ENCODE results near the gene PAQR4. TPM values are rescaled to one million over a fixed set of nuclear protein-coding genes. Genes with fewer than 3 reads are reported as not detected.

Gene PAQR4
- total and polyA plus RNA-seq, 2 donors (not counting 1 experiment from before 2014, with no cell fraction given), result 1.5 to 3.0 TPM

DNA sequence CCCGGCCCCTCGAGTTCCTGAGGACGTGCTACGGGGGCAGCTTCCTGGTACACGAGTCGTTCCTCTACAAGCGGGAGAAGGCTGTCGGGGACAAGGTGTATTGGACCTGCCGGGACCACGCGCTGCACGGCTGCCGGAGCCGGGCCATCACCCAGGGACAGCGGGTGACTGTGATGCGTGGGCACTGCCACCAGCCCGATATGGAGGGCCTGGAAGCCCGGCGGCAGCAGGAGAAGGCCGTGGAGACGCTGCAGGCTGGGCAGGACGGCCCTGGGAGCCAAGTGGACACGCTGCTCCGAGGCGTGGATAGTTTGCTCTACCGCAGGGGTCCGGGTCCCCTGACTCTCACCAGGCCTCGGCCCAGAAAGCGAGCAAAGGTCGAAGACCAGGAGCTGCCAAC, 36.0 kb upstream of the PAQR4 start:
- DNase-seq (ENCODE audit: low read depth in 2 of 2), result no peak
- Histone ChIP-seq H3K36me3 (ENCODE audit: control insufficient read depth, insufficient read depth, low read length) (peaks cover 30% of the 10 kb centered on the region), H3K27ac (ENCODE audit: insufficient read depth, low read length) (no peak overlapping the region), H3K9ac (ENCODE audit: insufficient read depth, low read length) (no peak overlapping the region), H3K4me2 (ENCODE audit: extremely low read depth, insufficient read depth, low read length) (no peak overlapping the region), H3K79me2 (ENCODE audit: control insufficient read depth, insufficient read depth, low read length) (no peaks in the 10 kb centered on the region), H4K20me1 (ENCODE audit: control insufficient read depth, extremely low read depth, insufficient read depth, low read length) (no peaks in the 10 kb centered on the region), H3K27me3 (ENCODE audit: control insufficient read depth, insufficient read depth, low read length) (no peaks in the 10 kb centered on the region), H3K4me3 (replicated peaks in 1 of 4; ENCODE audit: control extremely low read depth in 1 of 4, insufficient read depth in 1 of 4, low read depth in 3 of 4, low read length in 4 of 4) (no peak overlapping the region), H3K9me3 (ENCODE audit: control insufficient read depth, insufficient read depth, low read depth, low read length) (no peaks in the 10 kb centered on the region), H3K4me1 (ENCODE audit: control insufficient read depth, extremely low read depth, insufficient read depth, low read length) (no peaks in the 10 kb centered on the region), H2AFZ (ENCODE audit: low read length) (no peak overlapping the region)
- no peak for TF ChIP-seq EZH2 (IDR thresholded peaks at IDR 0.05; ENCODE audit: low read length, missing control alignments)

DNA sequence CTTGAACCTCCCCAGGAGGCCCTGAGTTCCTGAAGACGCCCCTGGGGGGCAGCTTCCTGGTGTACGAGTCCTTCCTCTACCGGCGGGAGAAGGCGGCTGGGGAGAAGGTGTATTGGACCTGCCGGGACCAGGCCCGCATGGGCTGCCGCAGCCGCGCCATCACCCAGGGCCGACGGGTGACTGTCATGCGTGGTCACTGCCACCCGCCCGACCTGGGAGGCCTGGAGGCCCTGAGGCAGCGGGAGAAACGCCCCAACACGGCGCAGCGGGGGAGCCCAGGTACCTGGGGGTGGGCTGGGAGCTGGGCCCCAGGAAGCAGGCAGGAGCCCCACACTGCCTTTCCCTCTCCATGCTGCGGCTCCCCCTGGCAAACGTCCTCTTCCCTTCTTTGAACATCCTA, 35.4 kb upstream of the PAQR4 start:
- H3K27me3 ChIP-seq (ENCODE audit: control insufficient read depth, insufficient read depth, low read length), result no peaks in the 10 kb centered on the region
- no peaks in the 10 kb centered on the region for H3K4me1 ChIP-seq (ENCODE audit: control insufficient read depth, extremely low read depth, insufficient read depth, low read length)
- H3K4me2 ChIP-seq (ENCODE audit: extremely low read depth, insufficient read depth, low read length), result no peak overlapping the region
- TF ChIP-seq EZH2 (IDR thresholded peaks at IDR 0.05; ENCODE audit: low read length, missing control alignments), result no peak
- TF ChIP-seq, protein P1, sequence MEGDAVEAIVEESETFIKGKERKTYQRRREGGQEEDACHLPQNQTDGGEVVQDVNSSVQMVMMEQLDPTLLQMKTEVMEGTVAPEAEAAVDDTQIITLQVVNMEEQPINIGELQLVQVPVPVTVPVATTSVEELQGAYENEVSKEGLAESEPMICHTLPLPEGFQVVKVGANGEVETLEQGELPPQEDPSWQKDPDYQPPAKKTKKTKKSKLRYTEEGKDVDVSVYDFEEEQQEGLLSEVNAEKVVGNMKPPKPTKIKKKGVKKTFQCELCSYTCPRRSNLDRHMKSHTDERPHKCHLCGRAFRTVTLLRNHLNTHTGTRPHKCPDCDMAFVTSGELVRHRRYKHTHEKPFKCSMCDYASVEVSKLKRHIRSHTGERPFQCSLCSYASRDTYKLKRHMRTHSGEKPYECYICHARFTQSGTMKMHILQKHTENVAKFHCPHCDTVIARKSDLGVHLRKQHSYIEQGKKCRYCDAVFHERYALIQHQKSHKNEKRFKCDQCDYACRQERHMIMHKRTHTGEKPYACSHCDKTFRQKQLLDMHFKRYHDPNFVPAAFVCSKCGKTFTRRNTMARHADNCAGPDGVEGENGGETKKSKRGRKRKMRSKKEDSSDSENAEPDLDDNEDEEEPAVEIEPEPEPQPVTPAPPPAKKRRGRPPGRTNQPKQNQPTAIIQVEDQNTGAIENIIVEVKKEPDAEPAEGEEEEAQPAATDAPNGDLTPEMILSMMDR (conservative IDR thresholded peaks at IDR 0.05 in 1 of 2, IDR thresholded peaks at IDR 0.05 in 1 of 2; ENCODE audit: low read depth in 1 of 2, low read length in 2 of 2), result no peak
- peaks cover 32% of the 10 kb centered on the region for H3K36me3 ChIP-seq (ENCODE audit: control insufficient read depth, insufficient read depth, low read length)
- no peak overlapping the region for H3K9ac ChIP-seq (ENCODE audit: insufficient read depth, low read length)
- H2AFZ ChIP-seq (ENCODE audit: low read length), result no peak overlapping the region
- H3K4me3 ChIP-seq (replicated peaks in 1 of 4; ENCODE audit: control extremely low read depth in 1 of 4, insufficient read depth in 1 of 4, low read depth in 3 of 4, low read length in 4 of 4), result no peak overlapping the region
- no peaks in the 10 kb centered on the region for H4K20me1 ChIP-seq (ENCODE audit: control insufficient read depth, extremely low read depth, insufficient read depth, low read length)
- no peaks in the 10 kb centered on the region for H3K79me2 ChIP-seq (ENCODE audit: control insufficient read depth, insufficient read depth, low read length)
- no peak overlapping the region for H3K27ac ChIP-seq (ENCODE audit: insufficient read depth, low read length)
- H3K9me3 ChIP-seq (ENCODE audit: control insufficient read depth, insufficient read depth, low read depth, low read length), result no peaks in the 10 kb centered on the region
- no peak for DNase-seq (ENCODE audit: low read depth in 2 of 2)

DNA sequence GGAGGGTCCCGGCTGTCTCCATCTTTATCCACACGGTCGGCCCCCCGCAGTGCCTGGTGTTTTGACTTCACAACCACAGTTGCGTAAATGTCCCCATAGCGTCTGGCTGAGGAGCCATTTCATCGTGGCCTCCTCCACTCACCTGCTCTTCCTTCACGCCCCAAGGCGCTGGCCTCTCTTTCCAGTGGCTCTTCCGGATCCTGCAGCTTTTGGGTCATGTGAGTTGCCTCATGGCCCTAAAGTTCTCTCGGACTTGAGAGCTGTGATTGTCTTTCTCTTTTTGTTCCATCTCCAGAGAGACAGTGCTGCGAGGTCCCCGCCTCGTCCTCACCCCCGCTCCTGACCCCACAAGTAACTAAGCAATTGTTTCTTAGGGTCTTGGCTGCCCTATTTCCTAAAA, 34.7 kb upstream of the PAQR4 start:
- no peak for TF ChIP-seq EZH2 (IDR thresholded peaks at IDR 0.05; ENCODE audit: low read length, missing control alignments)
- TF ChIP-seq, protein P1 (conservative IDR thresholded peaks at IDR 0.05 in 1 of 2, IDR thresholded peaks at IDR 0.05 in 1 of 2; ENCODE audit: low read depth in 1 of 2, low read length in 2 of 2), result no peak
- Histone ChIP-seq H3K4me2 (ENCODE audit: extremely low read depth, insufficient read depth, low read length) (no peak overlapping the region), H3K4me3 (replicated peaks in 1 of 4; ENCODE audit: control extremely low read depth in 1 of 4, insufficient read depth in 1 of 4, low read depth in 3 of 4, low read length in 4 of 4) (no peak overlapping the region), H3K79me2 (ENCODE audit: control insufficient read depth, insufficient read depth, low read length) (no peaks in the 10 kb centered on the region), H3K9ac (ENCODE audit: insufficient read depth, low read length) (no peak overlapping the region), H2AFZ (ENCODE audit: low read length) (no peak overlapping the region), H3K27me3 (ENCODE audit: control insufficient read depth, insufficient read depth, low read length) (no peaks in the 10 kb centered on the region), H3K36me3 (ENCODE audit: control insufficient read depth, insufficient read depth, low read length) (peaks cover 32% of the 10 kb centered on the region), H3K9me3 (ENCODE audit: control insufficient read depth, insufficient read depth, low read depth, low read length) (no peaks in the 10 kb centered on the region), H3K4me1 (ENCODE audit: control insufficient read depth, extremely low read depth, insufficient read depth, low read length) (no peaks in the 10 kb centered on the region), H4K20me1 (ENCODE audit: control insufficient read depth, extremely low read depth, insufficient read depth, low read length) (no peaks in the 10 kb centered on the region), H3K27ac (ENCODE audit: insufficient read depth, low read length) (no peak overlapping the region)
- no peak for DNase-seq (ENCODE audit: low read depth in 2 of 2)
